ENCODE results near the gene SYT8.

The SYT8 gene

DNA sequence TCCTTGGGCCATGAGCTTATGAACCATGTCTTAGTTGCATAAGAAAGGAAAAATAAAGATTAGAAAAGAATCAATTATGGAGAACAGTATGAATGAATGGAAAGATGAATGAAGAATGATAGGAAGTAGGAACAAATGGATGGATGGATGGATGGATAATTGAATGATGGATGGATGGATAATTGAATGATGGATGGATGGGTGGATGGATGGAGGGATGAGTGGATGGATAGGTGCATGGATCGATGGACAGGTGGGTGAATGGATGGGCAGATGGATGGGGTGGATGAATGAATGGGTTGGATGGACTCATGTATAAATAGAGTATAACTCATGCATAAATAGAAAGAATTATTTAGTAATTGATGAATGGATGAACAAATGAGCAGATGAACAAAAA lies 25.3 kb downstream of the SYT8 start:
- DNase-seq (ENCODE audit: low read depth) = no peak

DNA sequence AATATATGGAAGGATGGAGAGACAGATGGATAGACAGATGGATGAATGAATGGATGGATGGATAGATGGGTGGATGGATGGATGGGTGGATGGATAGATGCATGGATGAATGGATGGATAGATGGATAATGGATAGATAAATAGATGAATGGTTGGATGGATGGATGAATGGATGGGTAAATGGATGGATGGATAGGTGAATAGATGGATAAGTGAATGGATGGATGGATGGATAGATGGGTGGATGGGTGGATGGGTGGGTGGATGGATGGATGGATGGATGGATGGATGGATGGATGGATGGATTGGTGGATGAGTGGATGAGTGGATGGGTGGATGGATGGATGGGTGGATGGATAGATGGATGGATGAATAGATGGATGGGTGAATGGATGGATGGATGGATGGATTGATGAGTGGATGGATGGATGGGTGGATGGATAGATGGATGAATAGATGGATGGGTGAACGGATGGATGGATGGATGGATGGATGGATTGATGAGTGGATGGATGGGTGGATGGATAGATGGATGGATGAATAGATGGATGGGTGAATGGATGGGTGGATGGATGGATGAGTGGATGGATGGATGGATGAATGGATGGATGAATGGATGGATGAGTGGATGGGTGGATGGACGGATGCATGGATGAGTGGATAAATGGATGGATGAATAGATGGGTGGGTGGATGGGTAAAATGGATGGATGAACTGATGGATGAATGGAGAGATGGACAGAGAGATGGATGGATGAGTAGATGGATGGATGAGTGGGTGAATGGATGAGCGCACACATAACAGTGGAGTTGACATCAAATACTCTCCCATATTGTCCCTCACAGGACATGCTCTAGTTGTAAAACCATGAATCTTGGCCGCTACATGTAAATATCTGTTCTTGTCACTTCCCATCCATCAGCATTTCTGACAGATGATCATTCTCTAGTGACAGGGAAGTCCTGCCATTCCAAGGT lies 26.9 kb downstream of the SYT8 start:
- DNase-seq (ENCODE audit: low read depth) = no peak

DNA sequence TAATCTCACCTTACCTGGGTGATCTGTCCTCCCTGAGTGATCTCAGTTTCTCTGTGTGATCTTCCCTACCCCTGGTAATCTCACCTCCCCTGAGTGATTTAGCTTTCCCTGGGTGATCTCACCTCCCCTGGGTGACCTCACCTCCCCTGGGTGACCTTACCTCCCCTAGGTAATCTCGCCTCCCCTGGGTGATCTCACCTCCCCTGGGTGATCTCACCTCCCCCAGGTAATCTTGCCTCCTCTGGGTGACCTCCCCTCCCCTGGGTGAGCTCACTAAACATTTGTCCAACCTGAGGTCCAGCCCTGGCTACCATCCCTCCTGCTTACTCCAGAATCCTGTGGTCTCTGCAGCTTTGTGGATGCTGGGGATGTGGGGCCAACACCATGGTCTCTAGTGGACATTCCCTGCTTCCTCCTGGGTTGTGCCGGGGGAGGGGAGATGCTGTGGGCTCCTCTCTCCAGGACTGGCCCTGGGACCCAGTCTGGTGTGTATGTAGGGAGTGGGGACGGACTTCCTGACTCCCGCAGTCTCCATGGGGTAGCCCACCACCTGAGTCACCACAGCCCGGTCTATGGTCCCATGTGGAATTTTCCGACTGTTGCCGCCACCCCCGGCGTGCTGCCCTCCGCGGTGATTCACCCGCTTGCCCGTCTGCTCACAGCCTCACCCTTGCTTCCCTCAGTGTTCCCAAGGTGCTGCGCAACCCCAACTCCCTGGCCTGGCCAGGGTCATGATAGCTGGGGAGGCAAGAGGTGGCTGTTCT lies 28.0 kb downstream of the SYT8 start:
- peak; percentile 41 for DNase-seq (ENCODE audit: low read depth)

DNA sequence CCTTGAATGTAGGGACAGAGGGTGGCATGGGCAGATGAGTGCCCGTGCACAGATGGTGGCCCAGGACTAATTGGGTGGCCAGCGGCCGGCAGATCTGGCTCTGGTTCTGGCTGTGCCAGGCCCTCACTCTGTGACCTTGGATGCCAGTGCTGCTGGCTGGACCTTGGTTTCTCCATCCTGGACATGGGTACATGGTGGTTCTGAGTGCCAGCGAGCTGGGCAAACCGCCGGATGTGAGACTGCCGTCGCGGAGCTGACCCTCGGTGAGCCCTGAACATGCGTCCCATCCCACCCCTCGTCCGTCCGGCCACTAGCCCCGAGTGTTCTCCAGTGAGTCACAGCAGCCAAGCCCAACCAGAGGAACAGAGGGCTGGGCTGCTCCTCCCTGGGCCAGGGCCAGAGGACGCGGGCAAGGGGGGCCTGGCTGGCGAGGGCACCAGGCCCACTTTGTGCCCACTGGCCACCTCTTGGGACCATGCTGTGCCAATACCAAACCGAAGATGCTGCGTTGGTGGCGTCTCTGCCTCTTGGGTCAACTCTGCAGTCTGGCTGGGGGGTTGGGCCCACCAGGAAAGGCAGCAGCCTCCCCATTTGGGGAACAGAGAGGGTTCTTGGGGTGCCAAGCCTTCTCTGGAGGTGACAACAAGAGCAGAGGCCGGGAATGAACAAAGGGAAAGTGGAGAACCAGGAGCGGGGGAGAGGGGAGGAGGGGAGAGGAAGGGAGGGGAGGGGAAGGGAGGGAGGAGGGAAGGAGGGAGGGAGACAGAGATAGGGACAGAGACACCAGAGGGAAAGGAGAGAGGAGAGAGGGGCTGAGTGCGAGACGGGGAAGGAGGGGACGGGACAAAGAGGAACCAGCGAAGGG lies 28.8 kb downstream of the SYT8 start:
- DNase-seq (ENCODE audit: low read depth) = peak; percentile 82

DNA sequence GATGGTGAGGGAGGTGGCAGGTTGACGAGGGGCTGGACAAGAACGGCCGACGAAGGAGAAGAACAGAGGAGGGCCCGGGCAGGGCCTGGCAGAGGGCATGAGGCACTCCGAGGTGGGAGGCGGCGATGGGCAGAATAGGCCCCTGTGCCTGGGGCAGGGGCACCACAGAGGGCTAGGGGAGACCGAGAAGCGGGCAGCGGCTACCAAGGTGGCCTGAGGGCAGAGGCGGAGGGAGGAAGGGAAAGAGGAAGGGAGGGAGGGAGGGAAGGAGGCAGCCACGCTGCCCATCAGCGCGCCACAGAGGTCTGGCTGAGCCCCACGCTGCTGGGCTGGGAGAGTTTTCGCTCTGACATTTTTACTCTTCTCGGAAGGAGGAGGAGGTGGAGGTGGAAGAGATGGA lies 29.4 kb downstream of the SYT8 start:
- no peak for DNase-seq (ENCODE audit: low read depth)

DNA sequence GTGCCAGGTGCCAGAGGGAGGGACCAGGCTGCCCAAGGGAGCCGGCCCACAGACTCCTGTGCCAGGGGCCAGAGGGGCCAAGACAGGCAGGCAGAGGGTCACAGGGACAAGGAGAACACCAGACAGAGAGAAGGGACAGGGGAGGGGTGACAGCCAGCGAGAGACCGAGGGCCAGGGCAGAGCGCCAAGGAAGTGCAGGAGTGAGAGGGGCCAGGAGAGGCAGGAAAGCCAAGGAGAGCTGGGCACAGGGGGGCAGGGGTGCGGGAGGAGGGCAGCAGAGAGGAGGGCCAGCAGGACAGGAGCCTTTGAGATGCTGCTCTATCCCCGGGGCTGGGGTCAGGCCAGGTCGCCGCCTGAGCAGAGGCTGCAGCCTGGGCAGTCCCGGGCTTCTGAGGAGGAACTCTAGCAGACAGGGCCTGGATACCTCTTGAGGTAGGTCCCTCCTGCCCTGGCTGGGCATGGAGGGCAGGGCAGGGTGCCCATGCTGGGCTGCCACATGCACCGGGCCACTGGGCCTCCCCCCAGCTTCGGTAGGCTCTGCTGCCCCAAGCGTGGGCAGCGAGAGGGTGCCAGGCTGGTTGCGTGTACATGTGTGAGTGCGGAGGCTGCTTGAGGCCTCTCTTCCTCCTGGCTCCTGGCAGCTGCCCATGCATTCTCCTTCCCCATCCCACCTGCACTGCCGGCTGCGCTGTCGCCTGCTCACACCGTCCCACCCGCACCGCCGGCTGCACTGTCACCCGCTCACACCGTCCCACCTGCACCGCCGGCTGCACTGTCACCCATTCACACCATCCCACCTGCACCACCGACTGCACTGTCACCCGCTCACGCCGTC lies 30.3 kb downstream of the SYT8 start:
- DNase-seq (ENCODE audit: low read depth) = no peak

DNA sequence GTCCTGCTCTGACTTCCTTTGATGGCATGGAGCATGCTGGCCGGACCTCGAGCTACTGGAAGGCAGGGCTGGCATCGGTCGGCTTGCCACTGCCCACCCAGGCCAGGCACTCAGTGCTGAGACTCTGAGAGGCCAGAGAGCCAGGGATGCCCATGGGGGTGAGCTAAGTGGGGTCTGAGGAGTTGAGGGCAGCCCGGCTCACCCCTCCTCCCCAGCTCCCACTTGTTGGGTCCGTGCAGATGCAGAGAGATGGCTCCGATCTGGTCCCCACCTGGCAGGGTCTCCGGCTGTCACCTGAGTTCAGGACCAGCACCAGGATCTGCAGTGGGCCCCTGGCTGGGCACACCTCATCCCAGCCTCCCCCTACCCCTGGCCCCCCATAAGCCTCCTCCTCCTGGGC lies 31.4 kb downstream of the SYT8 start:
- no peak for DNase-seq (ENCODE audit: low read depth)

DNA sequence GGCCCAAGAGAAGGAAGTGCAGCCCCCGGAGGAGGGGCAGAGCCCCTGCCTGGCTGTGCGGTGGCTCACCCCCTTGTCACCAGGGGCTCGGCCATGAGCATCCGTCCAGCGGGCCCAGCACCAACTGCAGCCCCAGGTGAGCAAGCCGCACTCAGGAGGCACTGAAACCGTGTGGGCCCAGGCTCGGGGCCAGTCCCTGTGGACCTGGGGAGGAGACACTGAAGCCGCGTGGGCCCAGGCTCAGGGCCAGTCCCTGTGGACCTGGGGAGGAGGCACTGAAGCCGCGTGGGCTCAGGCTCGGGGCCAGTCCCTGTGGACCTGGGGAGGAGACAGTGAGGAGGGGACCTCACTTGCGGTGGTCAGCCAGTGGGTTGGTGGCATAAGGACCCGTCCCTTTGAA lies 32.0 kb downstream of the SYT8 start:
- DNase-seq (ENCODE audit: low read depth) = no peak

DNA sequence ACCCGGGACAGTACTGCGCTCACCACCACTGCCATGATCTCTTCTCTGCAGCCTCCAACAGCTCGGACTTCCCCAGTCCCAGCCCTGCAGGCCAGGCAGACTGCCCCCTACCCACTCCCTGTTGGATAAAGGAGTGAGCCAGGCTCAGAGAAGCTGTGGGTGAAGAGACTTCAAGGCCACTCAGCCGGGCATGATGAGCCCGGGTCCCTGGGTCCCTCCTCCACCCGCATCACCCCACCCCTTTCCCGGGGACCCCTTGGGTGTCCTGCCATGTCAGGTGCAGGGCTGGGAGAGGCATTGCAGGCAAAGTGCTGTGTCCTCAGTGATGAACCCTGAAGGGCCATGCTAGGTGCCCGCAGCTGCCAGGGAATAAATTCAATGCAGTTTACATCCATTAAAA lies 32.6 kb downstream of the SYT8 start:
- DNase-seq (ENCODE audit: low read depth) = no peak

DNA sequence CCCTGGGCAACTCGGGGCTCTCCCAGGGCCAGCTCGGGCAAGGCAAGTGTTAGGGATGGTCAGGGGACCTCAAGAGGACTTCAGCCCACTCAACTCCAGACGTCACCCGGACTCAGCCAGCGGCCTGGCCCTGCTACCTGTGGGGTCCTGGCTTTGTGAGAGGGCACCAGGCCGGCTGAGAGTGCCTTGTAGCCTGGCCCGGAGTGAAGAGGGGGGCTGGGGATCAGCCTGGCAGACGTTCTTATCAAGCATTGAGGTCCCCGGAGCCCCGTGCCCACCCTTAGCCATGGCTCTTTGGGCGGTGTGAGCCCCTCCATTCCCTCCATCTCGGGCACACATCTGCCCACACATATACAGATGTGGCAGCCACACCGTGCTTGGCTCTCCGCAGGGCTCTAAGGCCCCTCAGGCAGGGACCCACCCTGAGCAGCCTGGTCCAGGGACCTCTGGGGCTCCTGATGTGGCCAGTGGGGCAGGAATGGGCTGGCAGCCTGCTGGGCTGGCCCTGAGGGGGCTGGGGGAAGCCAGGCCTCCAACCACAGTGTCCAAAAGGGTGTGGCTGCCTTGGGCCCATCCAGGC lies 33.4 kb downstream of the SYT8 start:
- DNase-seq (ENCODE audit: low read depth) = no peak

DNA sequence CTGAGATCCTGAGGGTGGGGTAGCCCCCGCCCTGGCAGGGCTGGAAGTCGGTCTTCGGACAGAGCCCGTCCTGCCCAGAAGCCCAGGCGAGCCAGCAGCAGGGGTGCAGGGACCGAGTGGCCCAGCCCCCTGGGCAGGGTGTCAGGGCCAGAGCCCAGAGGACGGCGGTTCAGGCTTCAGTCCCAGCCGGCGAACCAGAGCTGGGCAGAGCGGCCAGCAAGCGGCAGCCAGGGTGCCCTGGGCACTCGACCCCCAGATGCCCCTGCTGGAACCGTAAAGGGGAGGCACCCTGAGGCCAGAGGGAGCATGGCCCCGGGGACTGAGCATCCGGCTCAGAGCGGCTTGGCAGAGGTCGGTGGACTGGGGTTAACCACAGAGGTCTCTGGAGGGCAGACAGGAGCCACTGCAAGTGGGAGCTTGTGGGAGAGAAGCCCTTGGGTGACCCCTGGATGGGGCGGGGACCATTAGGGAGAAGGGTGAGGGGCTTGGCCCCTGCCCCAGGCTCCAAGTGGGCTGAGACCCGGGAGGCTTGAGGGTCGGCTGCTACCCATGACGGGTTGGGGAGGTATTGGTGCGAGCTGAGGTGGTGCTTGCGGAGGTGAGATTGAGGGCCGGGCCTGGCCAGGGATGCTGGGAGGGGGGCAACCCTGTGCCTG lies 34.0 kb downstream of the SYT8 start:
- DNase-seq (ENCODE audit: low read depth) = no peak

DNA sequence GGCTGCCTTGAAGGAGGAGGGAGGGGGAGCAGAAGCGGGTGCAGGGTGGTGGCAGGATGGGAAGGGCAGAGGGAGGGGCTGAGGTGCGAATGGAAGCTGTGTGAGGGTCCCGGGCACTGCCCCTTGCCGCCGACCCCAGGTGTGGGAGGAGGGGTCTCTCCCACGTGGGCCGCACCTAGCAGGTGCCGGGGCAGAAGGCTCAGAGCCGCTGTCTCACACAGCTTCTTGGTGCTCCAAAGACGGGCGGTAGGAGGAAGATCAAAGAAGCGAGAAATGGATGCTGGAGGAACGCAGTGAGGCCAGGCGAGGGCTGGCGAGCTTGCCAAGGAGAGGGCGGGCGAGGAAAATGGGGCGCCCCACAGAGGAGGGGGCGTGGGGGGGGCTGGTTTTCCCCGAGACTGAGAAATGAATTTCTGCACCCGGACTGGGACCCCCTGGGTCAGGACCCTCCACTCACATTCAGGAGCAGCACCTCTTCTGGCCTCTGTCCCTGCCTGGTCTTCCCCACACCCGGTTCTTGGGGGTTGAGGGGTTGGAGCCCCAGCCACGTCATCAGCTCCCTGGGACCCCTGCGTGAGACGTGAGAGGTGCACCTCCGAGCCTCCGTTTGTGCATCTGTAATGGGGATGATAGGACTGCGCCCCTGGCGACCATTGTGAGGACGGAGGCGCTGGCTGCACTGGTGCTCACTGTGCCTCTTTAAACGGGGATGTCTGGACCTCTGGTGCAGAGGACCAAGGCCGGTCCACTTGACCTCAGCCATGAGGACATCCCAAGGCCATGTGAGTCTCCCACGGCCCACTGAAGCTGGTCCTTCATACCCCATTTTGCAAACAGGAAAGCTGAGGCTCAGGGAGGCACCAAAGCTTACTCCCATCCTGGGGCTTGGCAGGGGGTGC lies 34.9 kb downstream of the SYT8 start:
- no peak for DNase-seq (ENCODE audit: low read depth)

DNA sequence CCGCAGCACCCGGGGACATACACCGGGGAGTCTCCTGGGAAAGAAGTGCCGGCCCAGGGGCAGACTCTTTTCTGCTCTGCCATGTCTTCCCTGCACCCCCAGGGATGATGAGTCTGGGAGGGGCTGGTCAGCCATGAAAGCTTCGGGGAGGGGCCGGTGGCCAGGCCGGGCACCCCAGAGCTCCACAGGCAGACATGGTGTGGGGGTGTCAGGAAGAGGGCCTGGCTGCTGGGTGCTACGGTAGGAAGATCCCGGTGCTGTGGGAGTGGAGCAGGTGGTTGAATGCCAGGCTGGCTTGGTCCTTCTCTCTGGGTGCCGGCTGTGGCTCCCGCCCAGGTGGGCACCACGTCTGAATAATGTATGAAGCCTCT lies 35.5 kb downstream of the SYT8 start:
- no peak for DNase-seq (ENCODE audit: low read depth)

DNA sequence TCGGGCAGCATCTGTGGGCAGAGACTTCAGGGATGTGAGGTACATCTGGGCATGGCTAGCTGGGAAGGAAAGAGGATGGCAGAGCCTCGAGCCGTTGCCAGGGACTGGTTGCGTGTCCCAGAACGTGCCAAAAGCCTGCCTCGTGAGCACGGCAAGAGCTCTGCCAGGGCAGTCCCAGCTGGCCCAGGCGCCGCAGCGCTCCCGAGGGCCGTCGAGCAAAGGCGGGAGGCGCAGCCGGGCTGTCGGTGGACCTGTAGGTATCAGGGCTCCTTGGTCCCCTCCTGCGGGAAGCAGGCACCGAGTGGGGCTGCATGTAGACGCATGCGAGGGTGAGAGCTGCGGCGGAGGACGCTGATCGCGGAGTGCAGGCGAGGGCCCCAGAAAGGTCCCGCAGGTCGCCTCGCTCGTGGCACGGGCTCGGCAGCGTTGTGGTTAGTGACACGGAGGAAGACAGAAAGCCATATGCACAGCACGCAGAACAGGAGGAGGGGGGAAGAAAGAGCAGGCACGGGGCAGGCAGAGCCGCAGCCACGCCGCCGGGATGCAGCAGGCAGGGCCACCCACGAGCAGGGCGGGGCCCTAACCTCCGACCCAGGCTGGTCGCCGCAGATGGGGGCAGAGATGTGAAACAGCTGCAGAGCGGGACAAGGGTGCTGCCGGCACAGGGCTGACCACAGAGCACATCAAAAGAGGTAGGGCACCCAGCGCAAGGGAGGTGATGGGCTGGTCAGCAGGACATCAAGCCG lies 36.1 kb downstream of the SYT8 start:
- no peak for DNase-seq (ENCODE audit: low read depth)

DNA sequence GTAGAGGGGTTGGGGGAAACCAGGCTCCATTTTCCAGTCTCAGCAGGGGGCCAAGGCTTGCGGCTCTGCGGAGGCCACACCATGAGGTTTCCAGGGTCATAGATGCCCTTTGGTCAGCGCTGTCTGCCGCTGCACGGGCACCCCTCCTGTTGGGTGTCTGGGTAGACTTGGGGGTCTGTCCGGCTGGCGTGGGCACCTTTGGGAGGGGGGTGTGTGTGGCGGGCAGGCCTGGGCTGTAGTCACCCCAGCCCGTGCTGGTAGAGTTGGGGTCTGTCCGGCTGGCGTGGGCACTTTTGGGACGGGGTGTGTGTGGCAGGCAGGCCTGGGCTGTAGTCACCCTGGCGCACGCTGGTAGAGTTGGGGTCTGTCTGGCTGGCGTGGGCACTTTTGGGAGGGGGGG lies 36.7 kb downstream of the SYT8 start:
- DNase-seq (ENCODE audit: low read depth) = no peak

DNA sequence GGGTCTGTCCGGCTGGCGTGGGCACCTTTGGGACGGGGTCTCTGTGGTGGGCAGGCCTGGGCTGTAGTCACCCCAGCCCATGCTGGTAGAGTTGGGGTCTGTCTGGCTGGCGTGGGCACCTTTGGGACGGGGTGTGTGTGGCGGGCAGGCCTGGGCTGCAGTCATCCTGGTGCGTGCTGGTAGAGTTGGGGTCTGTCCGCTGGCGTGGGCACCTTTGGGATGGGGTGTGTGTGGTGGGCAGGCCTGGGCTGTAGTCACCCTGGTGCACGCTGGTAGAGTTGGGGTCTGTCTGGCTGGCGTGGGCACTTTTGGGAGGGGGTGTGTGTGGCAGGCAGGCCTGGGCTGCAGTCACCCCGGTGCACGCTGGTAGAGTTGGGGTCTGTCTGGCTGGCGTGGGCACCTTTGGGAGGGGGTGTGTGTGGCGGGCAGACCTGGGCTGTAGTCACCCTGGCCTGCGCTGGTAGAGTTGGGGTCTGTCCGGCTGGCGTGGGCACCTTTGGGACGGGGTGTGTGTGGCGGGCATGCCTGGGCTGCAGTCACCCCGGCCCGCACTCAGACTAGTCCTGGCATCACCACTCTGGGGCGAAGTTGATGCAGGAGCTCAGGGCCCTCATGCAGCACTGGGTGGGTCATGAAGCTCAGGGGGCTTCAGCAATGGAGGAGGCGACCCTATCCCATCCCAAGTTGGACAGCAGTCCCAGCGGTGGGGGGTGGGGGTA lies 37.6 kb downstream of the SYT8 start:
- no peak for DNase-seq (ENCODE audit: low read depth)

DNA sequence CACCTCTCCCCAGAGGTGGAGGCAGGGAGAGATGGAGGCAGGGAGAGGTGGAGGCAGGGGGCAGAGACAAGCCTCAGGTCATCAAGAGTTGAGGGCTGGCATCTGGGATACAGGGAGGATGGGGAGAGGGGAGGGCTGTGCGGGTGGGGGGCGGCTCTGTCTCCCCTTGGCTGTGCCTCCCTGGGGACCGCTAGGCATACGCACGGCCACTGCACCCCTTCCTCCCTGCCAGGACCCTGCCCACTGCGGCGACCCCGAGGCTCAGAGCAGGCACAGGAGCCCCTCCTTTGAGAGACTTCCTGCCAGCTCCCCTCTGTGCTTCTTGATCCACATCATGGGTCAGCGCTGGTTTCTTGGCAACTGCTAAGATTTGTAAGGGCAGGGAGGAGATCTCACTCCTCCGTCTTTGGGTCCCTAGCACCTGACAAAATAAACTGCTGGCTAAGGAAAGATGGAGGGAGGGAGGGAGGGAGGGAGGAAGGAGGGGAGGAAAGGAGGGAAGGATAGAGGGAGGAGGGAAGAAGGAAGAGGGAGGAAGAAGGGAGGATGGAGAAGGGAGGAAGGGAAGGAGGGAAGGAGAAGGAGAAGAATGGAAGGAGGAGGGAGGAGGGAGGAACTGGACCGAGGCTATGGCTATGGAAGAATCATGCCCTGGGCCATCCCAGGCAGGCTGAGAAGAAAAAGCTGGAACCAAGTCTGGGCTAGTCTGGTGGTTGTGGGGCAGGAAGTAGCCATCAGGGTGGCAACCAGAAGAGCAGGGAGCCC lies 38.4 kb downstream of the SYT8 start:
- DNase-seq (ENCODE audit: low read depth) = peak; percentile 62
